NCI-H446 (cell line): ENCODE measurements around the gene ATP13A4.

Experiments used
- DNase-seq, 2 experiments: peaks; one replicate each; lab custom pipeline; 2025; lab: John Stamatoyannopoulos, UW

The ATP13A4 gene

DNA sequence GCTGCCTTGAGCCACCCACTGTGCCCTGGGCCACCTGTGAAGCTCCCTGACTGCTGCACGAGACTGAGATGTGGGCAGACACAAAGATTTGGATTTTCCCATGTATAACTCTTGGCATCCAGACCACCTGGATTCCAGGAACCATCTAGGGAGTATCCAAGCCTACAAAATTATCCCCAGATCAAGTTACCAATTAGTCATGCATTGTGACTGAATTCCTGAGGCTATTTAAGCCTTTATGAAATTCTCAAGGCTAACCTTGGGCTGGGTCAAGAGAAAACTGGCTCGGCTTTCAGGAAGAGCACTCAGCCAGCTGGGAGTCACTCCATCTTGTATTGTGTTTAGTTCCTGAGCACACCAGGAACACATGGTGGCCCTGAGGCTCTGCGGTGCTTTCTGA is 162.8 kb downstream of the ATP13A4 start:
- no peak for DNase-seq

DNA sequence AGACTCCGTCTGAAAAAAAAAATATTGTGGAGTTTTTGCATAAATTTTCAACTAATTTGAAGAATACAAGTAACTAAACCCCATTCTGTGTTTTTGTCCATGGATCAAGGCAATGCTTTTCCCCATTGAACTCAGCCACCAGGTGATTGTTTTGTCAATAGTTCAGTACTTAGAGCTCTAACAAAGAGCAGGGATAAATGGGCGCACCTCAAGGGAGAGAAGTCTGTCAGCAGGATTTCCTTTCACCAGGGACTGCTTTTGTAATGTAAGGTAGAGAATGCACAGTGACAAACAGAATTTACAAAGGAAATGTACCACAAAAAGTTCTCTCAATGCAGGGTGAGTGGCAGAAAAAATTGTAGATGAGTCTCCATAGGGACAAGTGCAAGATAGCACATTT is 165.4 kb downstream of the ATP13A4 start:
- no peak for DNase-seq

DNA sequence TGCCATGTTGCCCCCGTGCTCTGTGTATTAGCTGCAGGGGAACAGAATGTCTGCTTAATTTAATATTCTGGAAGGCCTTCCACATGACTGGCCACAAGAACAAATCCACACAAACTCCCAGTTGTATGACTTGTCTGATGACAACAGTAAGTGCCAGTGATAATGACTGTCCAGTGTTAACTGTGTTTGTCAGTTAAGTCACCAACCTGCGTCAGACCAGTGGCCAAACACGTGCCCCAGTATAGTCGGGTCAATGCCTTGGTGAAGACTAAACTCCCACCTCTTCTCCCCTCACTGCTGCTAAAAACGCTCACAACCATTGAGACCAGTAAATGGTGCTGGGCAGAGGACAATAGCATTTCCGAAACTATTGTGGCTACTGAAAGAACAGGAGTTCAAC is 166.3 kb downstream of the ATP13A4 start:
- no peak for DNase-seq

DNA sequence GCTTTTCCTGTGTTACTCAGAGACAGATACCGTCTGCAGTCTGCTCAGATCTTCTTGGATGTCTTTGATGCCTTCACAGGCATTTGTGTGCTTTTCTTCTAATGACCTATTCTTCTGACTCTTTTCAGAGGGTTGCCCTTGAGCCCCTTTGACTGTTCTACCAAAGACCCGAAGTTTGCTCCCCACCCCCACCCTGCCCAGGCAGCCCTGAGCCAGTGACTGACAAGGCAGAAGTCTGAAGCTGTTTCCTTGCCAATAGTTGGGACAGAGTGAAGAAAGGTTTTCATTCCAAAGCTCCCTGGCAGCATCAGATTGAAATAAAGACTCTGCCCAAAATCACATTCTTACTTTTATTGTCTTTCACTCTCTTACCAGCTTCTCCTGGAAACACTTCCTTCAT is 167.1 kb downstream of the ATP13A4 start:
- no peak for DNase-seq

DNA sequence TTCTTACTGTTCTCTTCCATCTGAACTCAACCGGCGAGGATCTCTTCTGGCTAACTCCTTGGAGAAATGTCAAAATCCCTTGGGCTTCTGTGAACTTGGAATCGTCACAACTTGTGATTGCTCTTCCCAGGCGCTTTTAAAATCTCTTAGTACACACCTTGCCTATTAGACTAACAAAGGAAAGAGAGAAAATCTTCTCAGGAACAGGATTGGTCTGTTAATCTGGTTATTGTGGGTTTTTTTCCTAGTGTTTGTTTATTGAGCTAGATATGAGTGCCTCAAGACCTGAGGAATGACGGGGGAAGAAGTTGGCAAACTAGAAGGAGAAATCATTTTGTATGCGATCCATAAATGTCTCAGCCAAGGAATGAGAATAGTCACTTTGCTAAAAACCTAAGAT is 176.0 kb downstream of the ATP13A4 start, which contains the start of gene ATP13A5:
Gene ATP13A5, minus strand, starts transcription at position 48 of the 400 bp plus-strand sequence. Its CDS starts 28 bp downstream, at position 20.
- DNase-seq, result no peak

DNA sequence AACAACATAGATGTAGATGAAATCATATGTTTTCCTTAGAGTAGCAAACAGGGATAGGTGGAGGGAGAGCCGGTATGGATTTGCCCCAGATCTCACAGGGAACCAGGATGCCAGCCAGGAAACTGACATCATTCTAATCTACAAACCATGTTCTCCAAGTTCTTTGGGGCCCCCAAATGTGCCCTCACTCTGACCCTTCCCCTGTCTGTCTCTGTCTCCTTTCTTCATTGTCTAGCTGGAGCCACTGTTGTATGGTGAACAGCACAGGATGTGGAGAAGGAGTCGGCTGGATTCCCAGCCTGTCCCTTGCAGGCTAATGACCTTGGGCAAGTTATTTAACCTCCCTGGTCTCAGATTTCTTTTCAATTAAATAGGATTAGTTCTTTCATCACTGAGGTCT is 177.1 kb downstream of the ATP13A4 start:
- no peak for DNase-seq

DNA sequence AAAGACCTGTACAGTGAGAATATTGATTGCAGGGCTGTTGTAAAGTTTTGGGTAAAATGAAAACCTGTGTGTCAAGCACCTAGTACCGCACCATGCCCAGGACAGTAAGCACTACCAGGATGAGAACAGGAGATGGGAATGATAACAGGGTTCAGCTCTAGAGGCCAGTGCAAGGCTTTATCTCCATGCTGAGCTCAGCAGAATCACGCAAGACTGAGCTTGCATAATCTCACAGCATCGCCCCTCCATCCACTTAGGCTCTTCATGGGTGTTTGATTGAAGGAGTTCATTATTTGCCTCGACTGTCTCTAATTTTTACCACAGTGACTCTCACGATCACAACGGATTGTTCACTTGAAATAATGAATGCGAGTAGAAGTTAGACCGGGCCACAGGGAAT is 179.1 kb downstream of the ATP13A4 start:
- no peak for DNase-seq

DNA sequence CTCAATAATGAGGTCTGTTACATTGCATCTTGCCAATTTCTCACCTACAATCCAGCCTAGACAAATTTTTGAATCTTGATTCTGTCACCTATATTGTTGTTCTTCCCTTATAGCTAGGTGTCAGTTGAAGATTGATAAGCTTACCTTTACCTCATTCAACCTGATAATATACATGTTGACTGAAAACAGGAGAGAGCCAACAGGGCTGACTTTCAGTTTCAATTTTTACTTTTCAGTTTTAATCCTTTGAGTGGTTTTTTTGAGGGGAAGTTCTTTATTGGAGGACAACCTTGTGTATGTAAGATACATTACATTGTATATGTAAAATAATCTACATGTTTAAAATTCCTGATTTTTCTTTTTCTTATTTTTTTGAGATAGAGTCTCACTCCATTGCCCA is 181.9 kb downstream of the ATP13A4 start:
- DNase-seq, result no peak

DNA sequence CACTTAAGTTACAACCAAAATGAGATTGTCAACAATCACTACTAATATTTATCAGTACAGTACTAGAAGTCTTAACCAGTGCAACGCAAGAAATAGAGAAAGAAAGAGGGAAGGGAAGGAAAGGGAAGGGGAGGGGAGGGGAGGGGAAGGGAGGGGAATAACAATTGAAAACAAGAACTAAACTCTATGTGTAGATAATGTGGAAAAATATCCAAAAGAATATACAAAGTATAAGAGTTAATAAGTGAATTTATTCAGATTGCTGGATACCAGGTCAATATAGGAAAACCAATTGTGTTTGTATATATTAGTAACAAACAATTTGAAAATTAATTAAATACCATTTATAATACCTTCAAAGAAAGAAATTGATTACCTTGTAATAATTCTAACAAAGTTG is 186.8 kb downstream of the ATP13A4 start:
- no peak for DNase-seq

DNA sequence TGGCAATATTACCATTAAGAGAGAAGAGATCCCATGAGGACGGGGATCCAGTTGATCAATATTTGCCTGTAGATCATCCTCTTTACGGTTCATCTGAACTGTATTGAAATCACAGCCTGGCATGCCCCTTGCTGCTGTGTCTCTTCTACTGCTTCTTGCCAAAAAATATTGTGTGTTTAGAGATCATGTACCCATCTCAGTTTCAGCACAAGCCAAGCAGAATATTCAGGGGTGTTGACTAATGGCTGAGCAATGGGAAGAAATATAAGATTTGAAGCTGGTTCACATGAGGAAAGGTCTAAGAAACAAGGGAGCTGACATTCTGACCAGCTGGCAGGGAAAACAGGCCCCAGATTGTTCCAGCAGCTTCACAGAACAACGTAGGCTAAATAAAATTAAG is 197.4 kb downstream of the ATP13A4 start:
- no peak for DNase-seq

DNA sequence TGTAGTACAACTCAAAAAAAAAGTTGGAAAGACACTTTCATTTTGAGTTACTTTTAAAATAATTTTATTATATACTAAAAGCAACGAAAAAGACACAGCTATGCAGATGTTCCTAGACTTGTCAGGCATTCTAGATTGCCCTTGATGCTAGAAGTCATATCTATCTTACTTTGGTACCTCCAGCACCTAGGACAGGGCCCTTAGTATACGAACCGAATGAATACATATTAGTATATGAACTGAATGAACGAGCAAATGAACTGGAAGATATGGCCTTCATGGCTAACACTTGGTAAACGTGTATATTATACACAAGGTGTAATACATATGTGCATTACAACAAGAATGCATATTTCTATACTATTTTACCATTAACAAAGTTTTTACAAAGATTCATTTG is 200.3 kb downstream of the ATP13A4 start:
- no peak for DNase-seq
